ENCODE data around the gene ZNF239. TPM values are rescaled to one million over a fixed set of nuclear protein-coding genes. Genes with fewer than 3 reads are reported as not detected.

ZNF239 gene
- 1 to 10 TPM; 2.8 to 6.5 TPM for total RNA-seq

DNA sequence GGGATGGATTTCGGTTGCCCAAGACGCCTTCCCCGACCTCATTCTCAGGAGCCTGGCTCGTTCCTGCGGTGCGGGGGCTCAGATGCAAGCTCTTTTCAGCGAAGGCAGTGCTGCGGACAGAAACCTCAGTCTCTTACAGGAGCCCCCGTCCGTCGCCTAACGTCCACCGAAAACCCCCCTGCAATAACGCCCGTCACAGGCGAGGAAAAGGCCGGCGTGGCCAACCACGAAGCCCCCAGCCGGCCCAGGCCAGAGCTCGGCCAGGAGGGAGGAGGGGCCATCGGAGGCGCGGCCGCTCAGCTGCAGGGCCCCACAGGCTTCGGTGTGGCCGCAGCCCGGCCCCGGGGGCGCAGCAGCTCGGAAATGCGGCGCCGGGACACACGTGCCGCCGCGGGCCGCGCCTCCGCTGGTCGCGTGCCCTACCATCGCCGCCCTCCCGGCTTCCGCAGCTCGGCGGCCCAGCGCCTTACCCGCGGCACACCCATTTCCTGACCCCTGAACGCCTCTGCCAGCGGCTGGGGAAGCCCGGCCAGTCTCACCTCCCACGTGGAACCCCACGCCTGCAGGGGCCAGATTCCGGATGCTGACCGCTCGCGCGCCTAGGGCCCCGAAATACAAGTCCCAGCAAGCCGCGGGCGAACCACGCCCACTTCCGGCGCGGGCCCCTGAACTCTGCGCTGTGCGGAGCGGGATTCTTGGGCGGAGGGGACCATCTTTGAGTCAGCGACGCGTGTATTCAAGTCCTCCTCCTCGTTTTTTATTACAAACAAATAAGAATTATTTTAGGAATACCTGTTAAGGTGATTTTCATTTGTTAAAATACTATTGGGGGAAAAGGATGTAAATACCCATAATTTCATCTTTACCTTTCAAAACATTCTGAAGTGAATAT is at the start of gene ZNF239:
Gene ZNF239, minus strand, starts transcription at position 616 of the 892 bp plus-strand sequence. CDS start 16,537 bp downstream, outside the sequence.
- peak; percentile 68 for ATAC-seq (ENCODE audit: insufficient number of reproducible peaks, low FRiP score, low read depth)
- Histone ChIP-seq H3K36me3 (no peaks in the 10 kb centered on the region), H3K9me3 (no peaks in the 10 kb centered on the region), H3K4me3 (peak within 1 kb of the TSS; percentile 76), H3K27ac (peak within 1 kb of the TSS; percentile 55 to 61), H3K27me3 (replicated peaks; ENCODE audit: insufficient read depth) (no peaks in the 10 kb centered on the region), H3K4me1 (ENCODE audit: control insufficient read depth in 1 of 2, low read depth in 2 of 2) (peaks cover 3 to 16% of the 10 kb centered on the region in 2 donors)
- DNase-seq (ENCODE audit: low spot score) = peak; percentile 69
- TF ChIP-seq, protein P1, sequence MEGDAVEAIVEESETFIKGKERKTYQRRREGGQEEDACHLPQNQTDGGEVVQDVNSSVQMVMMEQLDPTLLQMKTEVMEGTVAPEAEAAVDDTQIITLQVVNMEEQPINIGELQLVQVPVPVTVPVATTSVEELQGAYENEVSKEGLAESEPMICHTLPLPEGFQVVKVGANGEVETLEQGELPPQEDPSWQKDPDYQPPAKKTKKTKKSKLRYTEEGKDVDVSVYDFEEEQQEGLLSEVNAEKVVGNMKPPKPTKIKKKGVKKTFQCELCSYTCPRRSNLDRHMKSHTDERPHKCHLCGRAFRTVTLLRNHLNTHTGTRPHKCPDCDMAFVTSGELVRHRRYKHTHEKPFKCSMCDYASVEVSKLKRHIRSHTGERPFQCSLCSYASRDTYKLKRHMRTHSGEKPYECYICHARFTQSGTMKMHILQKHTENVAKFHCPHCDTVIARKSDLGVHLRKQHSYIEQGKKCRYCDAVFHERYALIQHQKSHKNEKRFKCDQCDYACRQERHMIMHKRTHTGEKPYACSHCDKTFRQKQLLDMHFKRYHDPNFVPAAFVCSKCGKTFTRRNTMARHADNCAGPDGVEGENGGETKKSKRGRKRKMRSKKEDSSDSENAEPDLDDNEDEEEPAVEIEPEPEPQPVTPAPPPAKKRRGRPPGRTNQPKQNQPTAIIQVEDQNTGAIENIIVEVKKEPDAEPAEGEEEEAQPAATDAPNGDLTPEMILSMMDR (IDR thresholded peaks at IDR 0.05) = no peak

DNA sequence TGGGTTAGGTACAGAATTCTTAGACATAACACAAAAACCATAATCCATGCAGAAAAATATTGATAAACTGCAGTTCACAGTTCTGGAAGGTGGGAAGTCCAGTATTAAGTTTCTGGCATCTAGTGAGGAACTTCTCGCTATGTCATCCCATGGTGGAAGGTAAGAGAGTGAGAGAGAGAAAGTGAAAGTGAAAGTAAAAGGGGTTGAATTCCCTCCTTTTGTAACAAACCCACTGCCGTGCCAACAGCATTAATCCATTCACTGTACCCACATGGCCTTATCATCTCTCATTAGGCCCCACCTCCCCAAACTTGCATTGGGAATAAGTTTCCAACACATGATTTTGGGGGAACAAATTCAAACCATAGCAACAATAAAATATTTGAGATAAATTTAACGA is 48.9 kb upstream of the ZNF239 start:
- H3K36me3 ChIP-seq = no peaks in the 10 kb centered on the region
- TF ChIP-seq, protein P1 (IDR thresholded peaks at IDR 0.05) = no peak
- H3K4me3 ChIP-seq = peak overlapping the region; percentile 61
- no peaks in the 10 kb centered on the region for H3K27me3 ChIP-seq (replicated peaks; ENCODE audit: insufficient read depth)
- H3K27ac ChIP-seq = no peak overlapping the region
- H3K4me1 ChIP-seq (ENCODE audit: control insufficient read depth in 1 of 2, low read depth in 2 of 2) = peaks cover 0 to 10% of the 10 kb centered on the region in 2 donors
- DNase-seq (ENCODE audit: low spot score) = no peak
- no peaks in the 10 kb centered on the region for H3K9me3 ChIP-seq
- ATAC-seq (ENCODE audit: insufficient number of reproducible peaks, low FRiP score, low read depth) = no peak

DNA sequence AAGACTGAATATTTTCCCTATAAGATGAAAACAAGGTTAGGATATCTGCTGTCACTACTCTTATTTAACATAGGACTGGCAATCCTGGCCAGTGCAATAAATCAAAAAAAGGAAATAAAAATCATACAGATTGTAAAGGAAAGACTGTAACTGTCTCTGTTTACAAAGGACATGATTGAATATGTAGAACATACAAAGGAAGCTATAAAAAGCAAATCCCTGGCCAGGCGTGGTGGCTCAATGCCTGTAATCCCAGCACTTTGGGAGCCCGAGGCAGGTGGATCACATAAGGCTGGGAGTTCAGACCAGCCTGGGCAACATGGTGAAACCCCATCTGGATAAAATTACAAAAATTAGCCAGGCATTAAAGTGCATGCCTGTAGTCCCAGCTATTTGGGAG is 47.6 kb upstream of the ZNF239 start:
- ATAC-seq (ENCODE audit: insufficient number of reproducible peaks, low FRiP score, low read depth) = no peak
- TF ChIP-seq, protein P1 (IDR thresholded peaks at IDR 0.05) = no peak
- DNase-seq (ENCODE audit: low spot score) = no peak
- peaks cover 1% of the 10 kb centered on the region for H3K36me3 ChIP-seq
- no peak overlapping the region for H3K4me3 ChIP-seq
- no peaks in the 10 kb centered on the region for H3K27me3 ChIP-seq (replicated peaks; ENCODE audit: insufficient read depth)
- H3K27ac ChIP-seq = no peak overlapping the region
- H3K9me3 ChIP-seq = peaks cover 2% of the 10 kb centered on the region
- peaks cover 0 to 10% of the 10 kb centered on the region in 2 donors for H3K4me1 ChIP-seq (ENCODE audit: control insufficient read depth in 1 of 2, low read depth in 2 of 2)

DNA sequence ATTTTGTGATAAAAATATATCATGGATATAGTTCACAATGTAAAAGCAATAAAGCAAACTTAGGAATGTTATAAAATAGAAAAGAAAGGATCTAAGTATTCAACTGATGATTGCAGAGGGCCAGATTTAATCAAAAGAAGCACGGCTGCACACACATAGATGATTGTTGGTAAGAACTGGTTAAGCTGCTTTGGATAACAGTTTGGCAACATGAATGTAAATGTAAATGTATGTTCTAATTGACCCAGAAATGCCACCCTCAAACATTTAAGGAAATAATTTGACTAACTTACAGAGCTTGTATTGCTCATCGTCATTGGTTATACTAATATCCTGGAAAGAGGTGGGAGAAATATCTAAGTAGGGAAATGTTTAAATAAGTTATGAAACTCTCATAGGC is 45.0 kb upstream of the ZNF239 start:
- TF ChIP-seq, protein P1 (IDR thresholded peaks at IDR 0.05) = no peak
- ATAC-seq (ENCODE audit: insufficient number of reproducible peaks, low FRiP score, low read depth) = no peak
- H3K36me3 ChIP-seq = peaks cover 10% of the 10 kb centered on the region

DNA sequence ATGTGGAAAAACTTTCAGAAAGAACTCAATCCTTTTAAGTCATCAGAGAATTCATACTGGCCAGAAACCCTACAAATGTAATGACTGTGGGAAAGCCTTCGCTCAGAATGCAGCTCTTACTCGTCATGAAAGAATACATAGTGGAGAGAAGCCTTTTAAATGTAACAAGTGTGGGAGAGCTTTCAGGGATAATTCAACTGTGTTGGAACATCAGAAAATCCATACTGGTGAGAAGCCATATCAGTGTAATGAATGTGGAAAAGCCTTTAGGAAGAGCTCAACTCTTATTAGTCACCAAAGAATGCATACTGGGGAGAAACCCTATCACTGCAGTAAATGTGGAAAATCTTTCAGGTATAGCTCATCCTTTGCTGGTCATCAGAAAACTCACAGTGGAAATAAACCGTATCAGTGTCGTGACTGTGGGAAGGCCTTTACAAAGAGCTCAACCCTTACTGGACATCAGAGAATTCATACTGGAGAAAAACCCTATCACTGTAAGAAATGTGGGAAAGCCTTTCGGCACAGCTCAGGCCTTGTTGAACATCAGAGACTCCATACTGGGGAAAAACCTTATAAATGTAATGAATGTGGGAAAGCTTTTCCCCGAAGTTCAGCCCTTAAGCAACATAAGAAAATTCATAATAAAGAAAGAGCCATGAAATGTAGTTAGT is 42.4 kb upstream of the ZNF239 start:
- H3K4me3 ChIP-seq = no peak overlapping the region
- TF ChIP-seq, protein P1 (IDR thresholded peaks at IDR 0.05) = no peak

More for the DNA sequence above, 45.0 kb upstream of the ZNF239 start:
- H3K4me3 ChIP-seq = no peak overlapping the region
- H3K27ac ChIP-seq = no peak overlapping the region
- H3K27me3 ChIP-seq (replicated peaks; ENCODE audit: insufficient read depth) = no peaks in the 10 kb centered on the region
- H3K4me1 ChIP-seq (ENCODE audit: control insufficient read depth in 1 of 2, low read depth in 2 of 2) = peaks cover 0 to 10% of the 10 kb centered on the region in 2 donors
- peaks cover 12% of the 10 kb centered on the region for H3K9me3 ChIP-seq
- DNase-seq (ENCODE audit: low spot score) = no peak

More for the DNA sequence above, 42.4 kb upstream of the ZNF239 start:
- H3K27me3 ChIP-seq (replicated peaks; ENCODE audit: insufficient read depth) = no peaks in the 10 kb centered on the region
- ATAC-seq (ENCODE audit: insufficient number of reproducible peaks, low FRiP score, low read depth) (no peak), DNase-seq (ENCODE audit: low spot score) (no peak)
- H3K27ac ChIP-seq = no peak overlapping the region
- H3K36me3 ChIP-seq = peaks cover 12% of the 10 kb centered on the region
- peaks cover 0 to under 1% of the 10 kb centered on the region in 2 donors for H3K4me1 ChIP-seq (ENCODE audit: control insufficient read depth in 1 of 2, low read depth in 2 of 2)
- H3K9me3 ChIP-seq = peaks cover 12% of the 10 kb centered on the region
